Measurements from ENCODE around the gene KRTAP10-7.
"Not testable (repeated sequence)": the region's sequence is repeated elsewhere in the genome, so short reads cannot be mapped to it uniquely, and the experiment has no call there.

Gene KRTAP10-7

GRCh38 chr21:44600118-44600978 is at the start of gene KRTAP10-7:
Gene KRTAP10-7 (plus strand): TSS chr21:44600597. CDS start chr21:44600622, 25 bp downstream.
- not testable (repeated sequence) for DNase-seq (ENCODE audit: low read depth)

DNA sequence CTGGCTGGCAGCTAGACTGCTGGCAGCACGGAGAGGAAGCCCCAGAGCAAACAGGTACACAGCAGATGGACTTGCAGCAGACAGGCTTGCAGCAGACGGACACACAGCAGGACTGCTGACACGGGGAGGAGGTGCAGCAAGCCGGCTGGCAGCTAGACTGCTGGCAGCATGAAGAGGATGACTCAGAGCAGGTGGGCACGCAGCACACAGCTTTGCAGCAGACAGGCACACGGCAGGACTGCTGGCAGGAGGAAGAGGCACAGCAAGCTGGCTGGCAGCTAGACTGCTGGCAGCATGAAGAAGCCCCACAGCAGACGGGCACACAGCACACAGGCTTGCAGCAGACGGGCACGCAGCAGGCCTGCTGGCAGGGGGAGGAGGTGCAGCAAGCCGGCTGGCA is 49.6 kb upstream of the KRTAP10-7 start:
- no peak for DNase-seq (ENCODE audit: low read depth)

DNA sequence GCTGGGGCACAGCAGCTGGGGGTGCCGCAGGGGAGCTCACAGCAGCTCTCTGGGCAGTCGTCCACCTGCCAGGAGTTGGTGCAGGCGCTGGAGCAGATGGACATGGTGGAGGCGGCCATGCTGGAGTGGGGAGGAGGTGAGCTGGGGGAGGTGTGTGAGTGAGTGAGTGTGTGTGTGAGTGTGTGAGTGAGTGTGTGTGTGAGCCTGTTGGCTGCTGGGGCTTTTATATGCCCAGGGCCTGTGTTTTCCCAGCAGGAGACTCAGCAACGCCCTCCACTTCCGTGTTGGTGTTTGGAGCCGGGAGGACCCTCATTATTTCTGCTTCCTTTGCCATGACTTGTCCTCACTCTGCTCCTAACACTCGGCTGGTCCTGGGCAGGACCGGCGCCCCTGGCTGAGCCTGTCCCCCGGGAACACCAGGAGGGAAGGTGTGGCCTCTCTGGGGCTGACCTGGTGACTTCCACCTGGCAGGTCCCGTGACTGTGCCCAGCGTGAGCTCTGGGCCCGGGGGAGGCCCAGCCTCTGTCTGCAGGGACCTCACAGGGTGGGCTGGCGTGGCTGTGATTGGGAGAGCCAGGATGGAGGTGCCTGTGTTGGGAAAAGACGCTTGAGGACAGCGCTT is 48.9 kb upstream of the KRTAP10-7 start, which contains the start of gene KRTAP10-2:
Gene KRTAP10-2 (minus strand): TSS at position 166 of the 622 bp plus-strand sequence. CDS start 47 bp downstream, at position 119.
- DNase-seq (ENCODE audit: low read depth): no peak

DNA sequence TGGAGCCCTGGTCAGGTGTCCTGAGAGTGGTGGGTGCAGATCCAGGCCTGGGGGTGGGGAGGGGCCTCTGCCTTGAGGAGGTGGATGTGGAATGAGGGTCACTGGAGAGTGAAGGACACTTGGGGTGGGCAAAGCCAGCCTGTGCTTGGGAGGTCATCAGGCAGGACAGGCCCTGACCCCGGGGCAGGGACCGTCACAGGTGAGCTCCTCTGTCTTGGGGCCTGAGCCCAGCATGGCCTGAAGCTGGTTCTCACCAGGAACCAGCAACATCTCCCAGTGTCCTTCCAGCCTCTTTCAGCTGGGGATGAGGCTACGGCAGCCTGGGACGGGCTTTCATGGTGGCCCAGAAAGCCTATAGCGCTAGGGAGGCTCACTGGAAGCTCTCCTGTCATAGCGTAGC is 48.3 kb upstream of the KRTAP10-7 start:
- no peak for DNase-seq (ENCODE audit: low read depth)

DNA sequence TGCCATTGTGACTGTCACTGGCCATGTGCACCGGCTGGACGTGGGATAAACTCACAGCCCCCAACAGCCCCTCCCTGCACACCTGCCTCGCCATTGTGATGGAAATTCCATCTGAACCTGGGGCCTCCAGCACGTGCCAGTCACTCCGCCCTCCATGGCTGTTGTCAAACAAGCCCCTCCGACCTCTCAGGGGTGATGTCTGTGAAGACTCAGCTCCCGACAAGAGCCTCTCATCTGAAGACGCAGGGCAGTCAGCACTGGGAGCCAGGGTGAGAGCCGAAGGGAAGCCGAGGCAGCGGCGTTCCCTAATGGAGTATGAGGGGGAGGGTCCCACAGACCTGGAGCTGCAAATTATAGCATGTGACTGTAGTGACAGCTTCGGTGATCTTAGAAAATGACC is 47.7 kb upstream of the KRTAP10-7 start:
- no peak for DNase-seq (ENCODE audit: low read depth)

DNA sequence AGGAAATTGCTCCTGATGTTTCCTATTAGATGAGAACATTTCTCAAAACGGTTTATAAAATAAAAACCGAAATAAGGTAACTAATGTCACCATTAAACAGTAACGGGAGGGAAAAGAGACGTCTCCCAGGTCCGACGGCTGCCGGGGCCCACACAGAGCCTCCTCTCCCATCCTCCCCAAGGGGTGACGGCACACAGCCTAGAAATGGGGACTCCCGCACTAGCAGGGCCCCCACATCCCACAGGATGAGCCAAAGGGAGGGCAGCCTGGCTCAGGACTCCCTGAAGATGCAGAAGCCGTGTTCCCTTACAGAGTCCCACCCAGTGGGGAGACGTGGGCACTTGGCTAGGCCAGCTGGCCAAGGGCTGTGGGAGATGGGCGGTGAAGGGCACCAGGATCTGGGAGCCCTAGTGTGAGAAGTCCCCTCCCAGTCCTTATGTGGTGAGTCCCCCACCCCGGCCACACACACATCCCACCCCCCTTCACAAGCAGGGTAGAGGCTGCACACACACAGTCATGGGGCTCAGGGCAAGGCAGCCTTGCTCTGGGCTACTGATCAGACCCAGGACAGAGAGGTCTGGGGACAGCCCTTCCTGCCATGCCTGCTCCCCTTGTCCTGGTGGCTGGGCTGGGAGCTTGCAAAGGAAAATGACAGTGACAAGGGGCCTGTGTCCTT is 45.1 kb upstream of the KRTAP10-7 start:
- no peak for DNase-seq (ENCODE audit: low read depth)

- DNase-seq (ENCODE audit: low read depth): no peak
Observed at GRCh38 chr21:44556879-44557278, 43.5 kb upstream of the KRTAP10-7 start.

- DNase-seq (ENCODE audit: low read depth): no peak
Observed at GRCh38 chr21:44557491-44558328, 42.7 kb upstream of the KRTAP10-7 start.

- not testable (repeated sequence) for DNase-seq (ENCODE audit: low read depth)
Observed at GRCh38 chr21:44558329-44558675, 42.1 kb upstream of the KRTAP10-7 start.

DNA sequence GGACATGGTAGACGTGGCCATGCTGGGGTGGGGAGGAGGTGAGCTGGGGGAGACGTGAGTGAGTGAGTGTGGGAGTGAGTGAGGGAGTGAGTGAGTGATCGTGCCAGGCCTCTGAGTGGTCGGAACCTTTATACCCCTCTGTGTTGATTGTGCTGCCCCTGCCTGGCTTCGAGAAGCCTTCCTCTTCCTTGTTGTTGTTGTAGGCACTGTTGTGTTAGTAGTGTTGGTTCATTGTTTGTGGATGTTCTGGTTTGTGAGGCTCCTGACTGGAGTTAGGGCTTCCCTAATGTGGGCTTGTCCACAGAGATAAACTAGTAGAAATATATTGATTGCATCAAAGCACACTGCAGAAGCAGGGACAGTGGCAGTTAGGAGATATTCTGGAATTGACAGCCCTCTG is 41.7 kb upstream of the KRTAP10-7 start, which contains the start of gene KRTAP10-3:
Gene KRTAP10-3 (minus strand): TSS at position 101 of the 400 bp plus-strand sequence. CDS start 80 bp downstream, at position 21.
- DNase-seq (ENCODE audit: low read depth): no peak

- DNase-seq (ENCODE audit: low read depth): no peak
Observed at GRCh38 chr21:44564099-44564498, 36.3 kb upstream of the KRTAP10-7 start.

DNA sequence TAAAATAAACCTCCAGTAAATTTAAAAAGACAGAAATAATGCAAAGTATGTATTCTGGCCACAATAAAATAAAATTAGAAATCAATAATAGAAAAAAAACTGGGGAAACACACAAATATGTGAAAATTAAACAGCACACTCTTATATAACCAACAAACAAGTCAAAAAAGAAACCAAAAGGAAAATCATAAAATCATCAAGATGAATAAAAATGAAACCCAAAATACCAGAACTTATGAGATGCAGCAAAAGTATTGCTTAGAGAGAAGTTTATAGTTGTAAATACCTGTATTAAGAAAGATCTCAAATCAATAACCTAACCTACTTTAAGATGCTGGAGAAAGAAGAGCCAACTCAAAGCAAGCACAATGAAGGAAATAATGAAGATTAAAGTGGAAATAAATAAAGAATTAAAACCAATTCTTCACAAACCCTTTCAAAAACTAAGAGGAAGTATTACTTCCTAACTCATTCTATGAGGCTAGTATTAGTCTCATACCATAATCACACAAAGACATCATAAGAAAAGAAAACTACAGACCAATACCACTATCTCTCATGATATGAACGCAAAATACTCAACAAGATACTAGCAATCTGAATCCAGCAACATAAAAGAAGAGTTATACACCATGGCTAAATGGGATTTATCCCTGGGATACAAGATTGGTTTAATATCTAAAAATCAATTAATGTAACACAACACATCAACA is 35.4 kb upstream of the KRTAP10-7 start:
- DNase-seq (ENCODE audit: low read depth): no peak

DNA sequence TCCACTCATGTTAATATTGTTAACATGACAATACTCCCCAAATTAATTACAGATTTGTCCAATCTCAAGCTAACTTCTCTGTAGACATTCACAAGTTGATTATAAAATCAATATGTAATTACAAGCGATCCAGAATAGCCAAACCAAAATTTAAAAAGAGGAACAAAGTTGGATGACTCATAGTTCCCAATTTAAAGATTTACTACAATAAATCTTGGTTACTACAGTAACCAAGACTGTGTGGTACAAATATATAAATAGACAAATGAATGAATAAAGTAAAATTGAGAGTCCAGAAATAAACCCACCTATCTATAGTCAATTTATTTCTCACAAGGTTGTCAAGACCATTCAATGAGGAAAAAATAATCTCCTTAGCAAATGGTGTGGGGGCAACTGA is 34.0 kb upstream of the KRTAP10-7 start:
- DNase-seq (ENCODE audit: low read depth): no peak

- no peak for DNase-seq (ENCODE audit: low read depth)
Observed at GRCh38 chr21:44567481-44568171, 32.8 kb upstream of the KRTAP10-7 start.

- no peak for DNase-seq (ENCODE audit: low read depth)
Observed at GRCh38 chr21:44568261-44568660, 32.1 kb upstream of the KRTAP10-7 start.

GRCh38 chr21:44568667-44569556 is 31.5 kb upstream of the KRTAP10-7 start:
- DNase-seq (ENCODE audit: low read depth): no peak

GRCh38 chr21:44569861-44570517 is 30.4 kb upstream of the KRTAP10-7 start:
- no peak for DNase-seq (ENCODE audit: low read depth)

DNA sequence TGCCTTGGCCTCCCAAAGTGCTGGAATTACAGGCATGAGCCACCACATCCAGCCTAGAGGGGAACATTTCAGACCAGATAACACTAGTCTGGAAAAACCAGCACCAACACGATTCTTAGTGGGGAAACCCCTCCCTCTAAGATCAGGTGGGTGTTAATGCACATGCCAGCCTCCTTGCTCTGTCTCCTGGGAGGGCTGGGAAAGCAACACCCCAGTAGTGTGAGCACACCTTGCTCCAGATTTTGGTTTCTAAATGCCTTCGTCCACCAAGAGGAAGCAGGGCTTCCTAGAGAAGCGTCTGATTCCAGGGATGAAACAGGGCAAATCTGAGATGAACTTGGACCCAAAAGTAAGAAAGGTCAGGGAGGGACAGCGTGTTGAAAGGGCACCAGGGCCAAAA is 29.1 kb upstream of the KRTAP10-7 start:
- no peak for DNase-seq (ENCODE audit: low read depth)
